H9 (cell line): ENCODE results near the gene BARD1. TPM values are rescaled to one million over a fixed set of nuclear protein-coding genes. Genes with fewer than 3 reads are reported as not detected.

Experiments
- DNase-seq: peaks from one replicate; pipeline ENCODE4 v3.0.0-alpha.2; 2017
- H2AFZ ChIP-seq: one replicate; pipeline ENCODE4 v1.6.1; 2013; ENCODE audit warnings: mild to moderate bottlenecking, low read length, control low read depth, moderate library complexity
- H2AK5ac ChIP-seq: 2 replicates; pipeline ENCODE4 v1.6.1; 2013; ENCODE audit warnings: low read length, control low read depth, mixed read lengths; ENCODE audit not compliant: insufficient read length
- H2BK120ac ChIP-seq: one replicate; pipeline ENCODE4 v1.6.1; 2013; ENCODE audit warnings: low read depth, mild to moderate bottlenecking, low read length, control low read depth, inconsistent platforms; ENCODE audit not compliant: poor library complexity, severe bottlenecking
- H2BK12ac ChIP-seq: 2 replicates; pipeline ENCODE4 v1.6.1; 2013; ENCODE audit warnings: low read length, control low read depth, mixed read lengths, low read depth; ENCODE audit not compliant: insufficient read length
- H2BK15ac ChIP-seq: 2 replicates; pipeline ENCODE4 v1.6.1; 2013; ENCODE audit warnings: low read depth, low read length, control low read depth
- H2BK20ac ChIP-seq: one replicate; pipeline ENCODE4 v1.6.1; 2013; ENCODE audit warnings: low read depth, mild to moderate bottlenecking, low read length, control low read depth, inconsistent platforms; ENCODE audit not compliant: poor library complexity, severe bottlenecking
- H2BK5ac ChIP-seq: 2 replicates; pipeline ENCODE4 v1.6.1; 2013; ENCODE audit warnings: low read length, control low read depth, mixed read lengths; ENCODE audit not compliant: insufficient read length
- H3K14ac ChIP-seq: 2 replicates; pipeline ENCODE4 v1.6.1; 2013; ENCODE audit warnings: low read length, control low read depth; ENCODE audit not compliant: insufficient read depth
- H3K18ac ChIP-seq: 2 replicates; pipeline ENCODE4 v1.6.1; 2013; ENCODE audit warnings: low read depth, mild to moderate bottlenecking, mixed read lengths, low read length, control low read depth; ENCODE audit not compliant: insufficient read length
- H3K23ac ChIP-seq: 2 replicates; pipeline ENCODE4 v1.6.1; 2013; ENCODE audit warnings: low read length, control low read depth, mixed read lengths, low read depth; ENCODE audit not compliant: insufficient read length
- H3K23me2 ChIP-seq: 2 replicates; pipeline ENCODE4 v1.6.1; 2013; ENCODE audit warnings: low read depth, mild to moderate bottlenecking, mixed read lengths, low read length, control low read depth; ENCODE audit not compliant: insufficient read length, poor library complexity, severe bottlenecking
- H3K27ac ChIP-seq: 2 replicates; pipeline ENCODE4 v1.5.1; 2013; ENCODE audit warnings: low read length, control low read depth, mixed read lengths, low read depth; ENCODE audit not compliant: insufficient read length
- H3K27me3 ChIP-seq: 2 replicates; pipeline ENCODE4 v1.6.1; 2013; ENCODE audit warnings: low read length, control low read depth, inconsistent platforms; ENCODE audit not compliant: insufficient read depth
- H3K4ac ChIP-seq: 2 replicates; pipeline ENCODE4 v1.6.1; 2013; ENCODE audit warnings: low read depth, mild to moderate bottlenecking, control low read depth, inconsistent platforms, low read length, moderate library complexity
- H3K4me1 ChIP-seq: 2 replicates; pipeline ENCODE4 v1.6.1; 2013; ENCODE audit warnings: low read length, control low read depth, inconsistent platforms; ENCODE audit not compliant: insufficient read depth
- H3K4me2 ChIP-seq: 2 replicates; pipeline ENCODE4 v1.6.1; 2013; ENCODE audit warnings: low read length, control low read depth, mixed read lengths; ENCODE audit not compliant: insufficient read length, insufficient read depth
- H3K56ac ChIP-seq: 2 replicates; pipeline ENCODE4 v1.6.1; 2013; ENCODE audit warnings: low read depth, mild to moderate bottlenecking, mixed read lengths, low read length, control low read depth; ENCODE audit not compliant: insufficient read length
- H3K79me1 ChIP-seq: 2 replicates; pipeline ENCODE4 v1.6.1; 2013; ENCODE audit warnings: low read depth, mild to moderate bottlenecking, moderate library complexity, low read length, control low read depth, inconsistent platforms; ENCODE audit not compliant: insufficient read depth, poor library complexity, severe bottlenecking
- H3K79me2 ChIP-seq: 2 replicates; pipeline ENCODE4 v1.6.1; 2013; ENCODE audit warnings: low read length, control low read depth, inconsistent platforms; ENCODE audit not compliant: insufficient read depth
- H3K9ac ChIP-seq: 2 replicates; pipeline ENCODE4 v1.6.1; 2013; ENCODE audit warnings: low read length, control low read depth, mixed read lengths; ENCODE audit not compliant: insufficient read length; ENCODE audit errors: extremely low read depth
- H3K9me3 ChIP-seq: one replicate; pipeline ENCODE4 v1.6.1; 2013; ENCODE audit warnings: low read depth, low read length, inconsistent platforms; ENCODE audit not compliant: control insufficient read depth
- H3T11ph ChIP-seq: one replicate; pipeline ENCODE4 v1.6.1; 2013; ENCODE audit warnings: mild to moderate bottlenecking, low read length, control low read depth, inconsistent platforms
- H4K20me1 ChIP-seq: one replicate; pipeline ENCODE4 v1.6.1; 2013; ENCODE audit not compliant: control insufficient read depth, insufficient read length, insufficient read depth
- H4K5ac ChIP-seq: 2 replicates; pipeline ENCODE4 v1.6.1; 2013; ENCODE audit warnings: low read depth, mild to moderate bottlenecking, mixed read lengths, low read length, control low read depth; ENCODE audit not compliant: insufficient read length
- H4K8ac ChIP-seq: replicated peaks from 2 replicates; pipeline ENCODE4 v1.6.1; 2013; ENCODE audit warnings: low read length, control low read depth, mixed read lengths, low read depth; ENCODE audit not compliant: insufficient read length
- H4K91ac ChIP-seq: 2 replicates; pipeline ENCODE4 v1.6.1; 2013; ENCODE audit warnings: low read depth, mild to moderate bottlenecking, moderate library complexity, mixed read lengths, low read length, control low read depth; ENCODE audit not compliant: insufficient read length
- H3K27ac Mint-ChIP-seq, 3 experiments: 2 replicates in 2 of 3; 3 replicates in 1 of 3; pipeline ENCODE4 v1.8.0; 2020 to 2021; ENCODE audit warnings: mixed read lengths in 3 of 3, mild to moderate bottlenecking in 1 of 3, moderate library complexity in 1 of 3
- H3K27me3 Mint-ChIP-seq: 2 replicates; pipeline ENCODE4 v1.8.0; 2021; ENCODE audit warnings: low read depth, mild to moderate bottlenecking, moderate library complexity, mixed read lengths
- H3K36me3 Mint-ChIP-seq, 3 experiments: 2 replicates in 2 of 3; 3 replicates in 1 of 3; pipeline ENCODE4 v1.8.0; 2020 to 2021; ENCODE audit warnings: low read depth in 3 of 3, mixed read lengths in 3 of 3; ENCODE audit not compliant: insufficient read depth in 1 of 3
- H3K4me1 Mint-ChIP-seq, 2 experiments: 2 replicates each; pipeline ENCODE4 v1.8.0; 2020; ENCODE audit warnings: mixed read lengths in 2 of 2
- H3K4me3 Mint-ChIP-seq, 2 experiments: 2 replicates in 1 of 2; 3 replicates in 1 of 2; pipeline ENCODE4 v1.8.0; 2020 to 2021; ENCODE audit warnings: mild to moderate bottlenecking in 2 of 2, mixed read lengths in 2 of 2, moderate library complexity in 1 of 2
- H3K9me3 Mint-ChIP-seq, 2 experiments: 2 replicates in 1 of 2; 3 replicates in 1 of 2; pipeline ENCODE4 v1.8.0; 2020; ENCODE audit warnings: mild to moderate bottlenecking in 2 of 2, mixed read lengths in 2 of 2, moderate library complexity in 1 of 2
- WGBS: extraction: QIAGEN DNeasy Blood & Tissue Kit; methylation state at CpG from one replicate; pipeline ENCODE4 v1.1.7; 2013; ENCODE audit warnings: missing lambda C conversion rate, low lambda C conversion rate, mixed read lengths; ENCODE audit not compliant: insufficient read length; ENCODE audit errors: extremely low coverage; 5-methylcytosine and 5-hydroxymethylcytosine counted together
- total RNA-seq: library from RNA; stranded (reverse); gene quantifications from 2 replicates; pipeline ENCODE4 v1.2.1, GENCODE V29; 2021
- TF ChIP-seq, protein P1 (sequence below): fragments of 200-600 bp; sonication (generic); conservative IDR thresholded peaks from 3 replicates; pipeline ENCODE4 v1.8.0; 2021; ENCODE audit warnings: antibody characterized with exemption, mild to moderate bottlenecking

BARD1 gene
- total RNA-seq, 1 experiment from 2014 or later, result 30.6 TPM

DNA sequence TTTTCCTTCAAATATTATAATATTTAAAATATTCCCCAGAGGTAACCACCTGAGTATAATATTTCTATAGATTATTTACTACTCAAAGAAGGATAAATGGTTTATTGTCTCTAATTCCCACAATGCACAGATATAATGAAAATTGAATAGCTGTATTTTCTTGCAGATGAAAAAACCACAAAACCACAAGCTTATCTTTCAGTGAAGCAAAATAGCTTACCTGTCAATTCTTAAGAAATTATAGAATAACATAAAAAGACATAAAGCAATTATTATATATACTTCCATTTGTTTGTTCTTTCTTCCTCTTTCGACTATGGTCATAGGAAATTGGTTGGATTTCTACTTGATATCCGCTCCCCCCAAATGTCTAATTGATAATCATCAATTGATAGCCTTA, 98.8 kb downstream of the BARD1 start:
- no peak overlapping the region for H2BK20ac ChIP-seq
- no peaks in the 10 kb centered on the region for H3K9me3 Mint-ChIP-seq

More for the DNA sequence above, 98.8 kb downstream of the BARD1 start:
- Histone ChIP-seq H3K79me2 (no peaks in the 10 kb centered on the region), H3K18ac (no peak overlapping the region), H2BK5ac (no peak overlapping the region), H3K27ac (no peak overlapping the region), H3K9ac (no peak overlapping the region), H2AFZ (no peak overlapping the region), H3K14ac (no peak overlapping the region), H4K8ac (no peak overlapping the region), H3K4me2 (no peak overlapping the region), H3K23me2 (no peaks in the 10 kb centered on the region), H3K56ac (no peak overlapping the region), H4K91ac (no peak overlapping the region), H2BK12ac (no peak overlapping the region), H3K23ac (no peak overlapping the region), H3K4ac (no peak overlapping the region), H3K4me1 (peaks cover 2% of the 10 kb centered on the region; the same call in 1 of the 2 replicates), H3K9me3 (no peaks in the 10 kb centered on the region), H2AK5ac (no peak overlapping the region), H4K20me1 (no peaks in the 10 kb centered on the region), H3K27me3 (no peaks in the 10 kb centered on the region), H2BK120ac (no peak overlapping the region), H3T11ph (no peak overlapping the region), H3K79me1 (no peaks in the 10 kb centered on the region), H4K5ac (no peak overlapping the region), H2BK15ac (no peak overlapping the region)
- peaks cover 12 to 17% of the 10 kb centered on the region in 2 experiments for H3K4me1 Mint-ChIP-seq
- H3K36me3 Mint-ChIP-seq, result no peaks in the 10 kb centered on the region; a peak in 1 of 7 replicates
- no peak for DNase-seq
- H3K27me3 Mint-ChIP-seq, result no peaks in the 10 kb centered on the region
- TF ChIP-seq, protein P1, sequence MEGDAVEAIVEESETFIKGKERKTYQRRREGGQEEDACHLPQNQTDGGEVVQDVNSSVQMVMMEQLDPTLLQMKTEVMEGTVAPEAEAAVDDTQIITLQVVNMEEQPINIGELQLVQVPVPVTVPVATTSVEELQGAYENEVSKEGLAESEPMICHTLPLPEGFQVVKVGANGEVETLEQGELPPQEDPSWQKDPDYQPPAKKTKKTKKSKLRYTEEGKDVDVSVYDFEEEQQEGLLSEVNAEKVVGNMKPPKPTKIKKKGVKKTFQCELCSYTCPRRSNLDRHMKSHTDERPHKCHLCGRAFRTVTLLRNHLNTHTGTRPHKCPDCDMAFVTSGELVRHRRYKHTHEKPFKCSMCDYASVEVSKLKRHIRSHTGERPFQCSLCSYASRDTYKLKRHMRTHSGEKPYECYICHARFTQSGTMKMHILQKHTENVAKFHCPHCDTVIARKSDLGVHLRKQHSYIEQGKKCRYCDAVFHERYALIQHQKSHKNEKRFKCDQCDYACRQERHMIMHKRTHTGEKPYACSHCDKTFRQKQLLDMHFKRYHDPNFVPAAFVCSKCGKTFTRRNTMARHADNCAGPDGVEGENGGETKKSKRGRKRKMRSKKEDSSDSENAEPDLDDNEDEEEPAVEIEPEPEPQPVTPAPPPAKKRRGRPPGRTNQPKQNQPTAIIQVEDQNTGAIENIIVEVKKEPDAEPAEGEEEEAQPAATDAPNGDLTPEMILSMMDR, result no peak
- no CpG with 5 or more reads among the region's 2 CpGs for WGBS
- H3K4me3 Mint-ChIP-seq, result no peak overlapping the region
- no peak overlapping the region for H3K27ac Mint-ChIP-seq
